A673 (cell line): Measurements from ENCODE around the gene TBC1D22A.

Source experiments
- EZH2 ChIP-seq: fragments of 200-600 bp; sonication (generic); IDR thresholded peaks from 2 replicates; pipeline ENCODE4 v1.6.1; 2017; ENCODE audit warnings: borderline replicate concordance, low read depth, mild to moderate bottlenecking, mixed read lengths, antibody characterized with exemption, low read length; ENCODE audit not compliant: poor library complexity, severe bottlenecking
- TF ChIP-seq, protein P1 (sequence below): fragments of 300-800, 200-600 bp; sonication (generic); conservative IDR thresholded peaks from 2 replicates; pipeline ENCODE4 v1.5.1; 2017; ENCODE audit warnings: low read depth, mild to moderate bottlenecking, antibody characterized with exemption, low read length, moderate library complexity, mixed read lengths

DNA sequence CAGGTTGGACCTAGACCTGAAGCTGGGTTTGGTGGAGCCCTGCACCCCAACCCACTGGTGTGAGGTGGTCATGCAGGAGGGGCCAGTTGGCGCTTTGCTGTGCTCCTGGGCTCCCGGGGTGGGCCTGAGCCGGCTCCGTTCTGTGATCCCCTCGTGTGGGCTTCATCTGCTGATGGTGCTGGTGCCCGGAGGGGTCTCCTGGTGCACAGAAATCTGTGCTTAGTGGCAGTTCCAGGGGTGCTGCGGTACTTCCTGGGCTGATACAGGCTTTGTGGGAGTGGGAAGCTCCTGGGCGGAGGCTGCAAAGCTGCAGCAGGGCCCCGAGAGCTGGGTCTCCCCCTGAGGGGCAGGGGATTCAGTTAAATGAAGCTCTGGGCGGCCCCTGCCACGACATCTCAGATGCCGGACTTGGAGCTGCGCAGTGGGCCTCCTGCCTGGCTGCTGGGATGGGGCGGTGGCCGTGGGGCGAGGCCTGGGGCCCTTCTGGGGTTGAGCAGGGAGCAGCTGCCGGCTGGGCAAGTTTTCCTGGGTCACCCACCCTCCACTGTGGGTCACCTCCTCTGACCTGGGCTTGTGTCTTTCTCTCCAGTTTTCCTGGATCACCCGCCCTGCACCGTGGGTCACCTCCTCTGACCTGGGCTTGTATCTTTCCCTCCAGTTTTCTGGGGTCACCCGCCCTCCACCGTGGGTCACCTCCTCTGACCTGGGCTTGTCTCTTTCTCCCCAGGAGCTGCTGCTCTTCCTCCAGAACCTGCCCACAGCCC is 410.5 kb downstream of the TBC1D22A start:
- TF ChIP-seq, protein P1, sequence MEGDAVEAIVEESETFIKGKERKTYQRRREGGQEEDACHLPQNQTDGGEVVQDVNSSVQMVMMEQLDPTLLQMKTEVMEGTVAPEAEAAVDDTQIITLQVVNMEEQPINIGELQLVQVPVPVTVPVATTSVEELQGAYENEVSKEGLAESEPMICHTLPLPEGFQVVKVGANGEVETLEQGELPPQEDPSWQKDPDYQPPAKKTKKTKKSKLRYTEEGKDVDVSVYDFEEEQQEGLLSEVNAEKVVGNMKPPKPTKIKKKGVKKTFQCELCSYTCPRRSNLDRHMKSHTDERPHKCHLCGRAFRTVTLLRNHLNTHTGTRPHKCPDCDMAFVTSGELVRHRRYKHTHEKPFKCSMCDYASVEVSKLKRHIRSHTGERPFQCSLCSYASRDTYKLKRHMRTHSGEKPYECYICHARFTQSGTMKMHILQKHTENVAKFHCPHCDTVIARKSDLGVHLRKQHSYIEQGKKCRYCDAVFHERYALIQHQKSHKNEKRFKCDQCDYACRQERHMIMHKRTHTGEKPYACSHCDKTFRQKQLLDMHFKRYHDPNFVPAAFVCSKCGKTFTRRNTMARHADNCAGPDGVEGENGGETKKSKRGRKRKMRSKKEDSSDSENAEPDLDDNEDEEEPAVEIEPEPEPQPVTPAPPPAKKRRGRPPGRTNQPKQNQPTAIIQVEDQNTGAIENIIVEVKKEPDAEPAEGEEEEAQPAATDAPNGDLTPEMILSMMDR = no peak
- no peak for TF ChIP-seq EZH2
